GM12865 (cell line): ENCODE measurements around the gene TNFAIP6.

Source experiments
- DNase-seq: peaks from one replicate; pipeline ENCODE4 v3.0.0; 2010; ENCODE audit warnings: low read depth
- H3K4me3 ChIP-seq: 2 replicates; pipeline ENCODE4 v1.5.1; 2011; ENCODE audit warnings: mild to moderate bottlenecking, low read depth, low read length, control low read depth
- TF ChIP-seq, protein P1 (sequence below): IDR thresholded peaks from 2 replicates; pipeline ENCODE4 v1.5.1; 2011; ENCODE audit warnings: low read length, control low read depth, low read depth, inconsistent platforms; ENCODE audit not compliant: insufficient read depth; ENCODE audit errors: missing control alignments

The TNFAIP6 gene

DNA sequence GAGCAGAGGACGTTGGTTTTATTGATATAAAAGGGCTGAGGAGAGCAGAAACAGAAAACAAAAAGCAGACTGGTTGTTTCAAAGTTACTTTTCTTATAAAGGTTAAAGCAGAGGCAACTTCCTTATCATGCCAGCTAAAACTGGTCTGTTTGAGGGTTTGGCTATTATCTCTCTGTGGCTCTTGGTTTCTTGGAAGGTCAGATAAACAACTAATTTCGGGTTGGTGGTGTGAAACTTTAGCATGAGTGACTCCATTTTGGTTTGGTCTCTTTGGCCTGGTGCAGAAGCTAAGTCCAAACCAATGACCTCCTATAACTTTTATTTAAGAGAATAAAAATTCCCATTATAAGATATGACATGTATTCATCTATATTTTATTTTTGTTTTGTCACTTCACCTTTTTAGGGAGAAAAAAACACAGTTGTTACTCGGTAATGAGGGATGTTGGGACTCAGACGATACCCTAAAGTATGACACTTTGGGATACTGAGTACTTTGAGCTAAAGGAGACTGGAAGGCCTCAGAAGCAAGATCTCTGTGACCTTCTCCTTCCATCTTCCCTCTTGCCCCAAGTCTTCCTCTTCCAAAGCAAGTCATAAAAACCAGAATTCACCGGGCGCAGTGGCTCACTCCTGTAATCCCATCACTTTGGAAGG lies 23.3 kb downstream of the TNFAIP6 start:
- H3K4me3 ChIP-seq, result no peak overlapping the region
- DNase-seq, result no peak
- TF ChIP-seq, protein P1, sequence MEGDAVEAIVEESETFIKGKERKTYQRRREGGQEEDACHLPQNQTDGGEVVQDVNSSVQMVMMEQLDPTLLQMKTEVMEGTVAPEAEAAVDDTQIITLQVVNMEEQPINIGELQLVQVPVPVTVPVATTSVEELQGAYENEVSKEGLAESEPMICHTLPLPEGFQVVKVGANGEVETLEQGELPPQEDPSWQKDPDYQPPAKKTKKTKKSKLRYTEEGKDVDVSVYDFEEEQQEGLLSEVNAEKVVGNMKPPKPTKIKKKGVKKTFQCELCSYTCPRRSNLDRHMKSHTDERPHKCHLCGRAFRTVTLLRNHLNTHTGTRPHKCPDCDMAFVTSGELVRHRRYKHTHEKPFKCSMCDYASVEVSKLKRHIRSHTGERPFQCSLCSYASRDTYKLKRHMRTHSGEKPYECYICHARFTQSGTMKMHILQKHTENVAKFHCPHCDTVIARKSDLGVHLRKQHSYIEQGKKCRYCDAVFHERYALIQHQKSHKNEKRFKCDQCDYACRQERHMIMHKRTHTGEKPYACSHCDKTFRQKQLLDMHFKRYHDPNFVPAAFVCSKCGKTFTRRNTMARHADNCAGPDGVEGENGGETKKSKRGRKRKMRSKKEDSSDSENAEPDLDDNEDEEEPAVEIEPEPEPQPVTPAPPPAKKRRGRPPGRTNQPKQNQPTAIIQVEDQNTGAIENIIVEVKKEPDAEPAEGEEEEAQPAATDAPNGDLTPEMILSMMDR, result no peak

DNA sequence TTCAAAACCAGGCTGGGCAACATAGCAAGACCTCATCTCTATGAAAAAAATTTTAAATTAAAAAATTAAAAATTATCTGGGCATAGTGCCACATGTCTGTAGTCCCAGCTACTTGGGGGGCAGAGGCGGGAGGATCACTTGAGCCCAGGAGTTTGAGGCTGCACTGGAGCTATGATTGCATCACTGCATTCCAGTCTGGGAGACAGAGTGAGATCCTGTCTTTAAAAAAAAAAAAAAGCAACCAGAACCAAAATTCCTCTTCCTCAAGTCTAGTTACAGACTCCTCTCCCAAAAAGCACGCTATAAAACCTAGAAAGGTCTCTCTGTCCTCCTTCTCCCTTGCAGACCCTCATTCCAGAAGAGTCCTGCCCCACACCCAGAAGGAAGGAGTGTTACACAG lies 23.9 kb downstream of the TNFAIP6 start:
- no peak overlapping the region for H3K4me3 ChIP-seq
- TF ChIP-seq, protein P1, result no peak
- no peak for DNase-seq

DNA sequence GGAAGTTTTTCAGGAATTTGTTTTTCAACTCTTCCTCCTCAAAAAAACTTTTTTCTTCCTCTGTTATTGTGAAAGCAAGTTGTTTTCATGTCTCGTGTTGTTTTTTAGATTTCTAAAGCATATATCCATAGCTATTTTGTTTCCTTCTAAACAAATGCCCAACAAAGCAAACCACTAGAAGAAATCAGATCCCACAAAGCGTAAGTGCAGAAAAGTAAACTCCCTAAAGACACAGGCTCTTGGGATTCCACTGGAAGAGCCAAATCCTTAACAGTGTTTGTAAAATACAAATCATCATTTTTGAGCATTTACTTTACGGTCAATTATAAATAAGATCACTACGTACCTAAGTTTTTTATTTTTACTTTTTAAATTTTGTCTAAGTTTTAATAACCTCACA lies 30.6 kb downstream of the TNFAIP6 start:
- DNase-seq, result no peak
- TF ChIP-seq, protein P1, result no peak
- H3K4me3 ChIP-seq, result no peak overlapping the region

DNA sequence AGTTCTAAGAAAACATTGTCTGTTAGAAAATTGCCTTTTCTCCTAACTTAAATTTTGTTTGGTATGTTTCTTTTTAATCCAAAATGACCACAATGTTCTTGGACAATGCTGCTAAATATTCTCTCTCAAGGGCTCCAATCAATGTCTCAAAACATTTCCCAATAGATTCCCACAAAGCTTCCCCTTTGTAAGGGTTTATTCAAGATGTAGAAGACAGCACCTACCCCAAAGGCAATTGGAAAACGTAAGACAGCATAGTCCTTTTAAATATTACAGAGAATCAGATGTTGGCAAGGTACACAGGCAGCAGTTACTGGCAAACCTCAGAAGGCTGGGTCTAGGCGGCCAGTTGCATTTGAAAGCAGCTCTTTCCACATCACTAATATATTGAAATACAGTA lies 34.0 kb downstream of the TNFAIP6 start:
- H3K4me3 ChIP-seq, result no peak overlapping the region
- TF ChIP-seq, protein P1, result no peak
- DNase-seq, result no peak

DNA sequence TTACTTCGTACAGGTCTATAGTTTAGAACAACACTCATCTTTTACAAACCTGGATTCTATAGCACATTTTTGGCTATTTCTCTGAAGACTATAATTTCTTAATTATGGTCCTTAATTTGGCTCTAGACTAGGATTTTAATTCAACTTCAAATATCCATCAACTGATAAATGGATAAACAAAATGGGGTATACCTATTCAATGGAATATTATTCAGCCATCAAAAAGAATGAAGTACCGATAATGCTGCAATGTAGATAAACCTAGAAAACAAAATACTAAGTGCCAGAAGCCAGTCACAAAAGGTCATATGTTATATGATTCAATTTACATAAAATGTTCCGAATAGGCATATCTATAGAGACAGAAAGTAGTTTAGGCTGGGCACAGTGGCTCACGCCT lies 37.1 kb downstream of the TNFAIP6 start:
- TF ChIP-seq, protein P1, result no peak
- no peak for DNase-seq
- no peak overlapping the region for H3K4me3 ChIP-seq

DNA sequence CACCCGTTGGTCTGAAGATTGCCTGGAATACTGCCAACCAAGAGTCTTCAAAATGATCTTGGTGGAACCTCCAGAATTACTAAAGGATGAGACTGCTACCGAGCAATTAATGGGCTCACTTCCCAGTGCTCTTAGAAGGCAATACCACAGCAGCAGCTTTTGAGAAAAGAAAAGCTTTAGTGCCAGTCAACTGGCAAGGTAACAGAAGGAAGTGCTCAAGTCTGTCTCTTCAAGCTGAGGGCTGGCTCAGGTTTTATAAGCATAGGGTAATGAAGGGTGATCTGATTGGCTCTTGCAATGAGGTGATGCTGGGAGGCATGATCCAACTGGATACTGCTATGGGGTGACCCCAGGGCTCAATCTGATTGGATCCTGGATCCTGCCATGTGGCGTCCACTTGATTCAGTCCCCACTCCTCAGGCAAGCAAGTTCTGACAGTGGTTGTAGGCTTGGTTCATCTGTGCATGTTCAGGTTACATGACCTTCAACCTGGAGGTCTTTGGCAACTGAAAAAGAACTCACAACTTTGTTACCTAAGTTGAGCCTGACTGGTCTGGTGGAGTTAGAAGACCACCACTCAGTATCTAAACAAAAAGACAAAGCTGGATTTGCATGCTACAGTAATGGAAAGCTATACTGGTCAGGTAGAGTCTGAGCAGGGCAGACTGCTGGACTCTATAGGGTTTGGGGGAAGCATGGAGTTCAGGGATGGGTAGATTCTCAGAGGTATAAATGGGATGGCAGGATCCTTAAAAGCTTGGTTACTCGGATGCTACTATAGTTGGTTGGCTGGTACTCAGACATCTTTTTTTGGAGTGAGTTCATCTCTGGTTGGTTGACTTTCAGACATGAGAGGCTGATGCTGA lies 38.4 kb downstream of the TNFAIP6 start:
- no peak overlapping the region for H3K4me3 ChIP-seq
- peak; percentile 13 for DNase-seq

More for the DNA sequence above, 38.4 kb downstream of the TNFAIP6 start:
- TF ChIP-seq, protein P1, result no peak
